ENCODE results near the gene NCBP3.
"Not testable (repeated sequence)": the region's sequence is repeated elsewhere in the genome, so short reads cannot be mapped to it uniquely, and the experiment has no call there.

Gene NCBP3

GRCh38 chr17:3847165-3847670, 1.2 kb upstream of the NCBP3 start:
- no peak for DNase-seq (ENCODE audit: low read depth)

DNA sequence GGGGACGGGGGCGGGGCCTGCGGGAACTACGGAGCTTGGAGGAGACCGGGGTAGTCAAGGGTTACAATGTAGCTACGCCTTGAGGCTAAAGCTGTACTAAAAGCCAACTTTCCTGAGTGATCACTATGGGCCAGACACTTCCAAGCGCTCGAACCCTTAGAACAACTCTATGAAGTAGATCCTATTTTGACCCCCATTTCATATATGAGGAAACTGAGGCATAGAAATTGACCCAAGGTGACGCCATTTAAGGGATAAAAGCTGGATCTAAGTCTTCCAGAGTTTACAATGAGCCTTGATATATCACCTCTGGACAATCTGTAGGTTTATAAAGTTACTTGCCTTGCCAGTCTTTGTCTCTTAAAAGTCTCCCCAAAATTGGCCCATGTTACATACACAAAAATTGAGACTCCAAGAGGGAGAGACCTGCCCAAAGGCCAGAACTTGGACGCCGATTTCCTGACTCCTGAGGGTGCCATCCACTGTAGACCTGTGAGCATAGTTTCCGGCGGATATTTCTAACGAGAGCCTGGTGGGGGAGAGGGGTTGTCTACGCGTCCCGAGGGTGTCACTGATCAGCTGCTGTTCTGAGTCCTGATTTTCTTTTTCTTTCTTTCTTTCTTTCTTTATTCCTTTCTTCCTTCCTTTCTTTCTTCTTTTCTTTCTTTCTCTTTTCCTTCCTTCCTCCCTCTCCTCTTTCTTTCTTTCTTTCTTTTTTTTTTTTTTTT, 555 bp upstream of the NCBP3 start:
- DNase-seq (ENCODE audit: low read depth): no peak

GRCh38 chr17:3845291-3845620, 790 bp downstream of the NCBP3 start:
- peak; percentile 7 for DNase-seq (ENCODE audit: low read depth)

DNA sequence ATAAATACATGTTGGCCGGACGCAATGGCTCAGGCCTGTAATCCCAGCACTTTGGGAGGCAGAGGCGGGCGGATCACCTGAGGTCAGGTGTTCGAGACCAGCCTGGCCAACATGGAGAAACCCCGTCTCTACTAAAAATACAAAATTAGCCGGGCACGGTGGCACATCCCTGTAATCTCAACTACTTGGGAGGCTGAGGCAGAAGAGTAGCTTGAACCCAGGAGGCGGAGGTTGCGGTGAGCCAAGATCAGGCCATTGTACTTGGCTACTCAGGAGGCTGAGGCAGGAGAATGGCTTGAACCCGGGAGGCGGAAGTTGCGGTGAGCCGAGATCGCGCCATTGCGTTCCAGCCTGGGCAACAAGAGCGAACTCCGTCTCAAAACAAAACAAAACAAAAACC, 1.5 kb downstream of the NCBP3 start:
- DNase-seq (ENCODE audit: low read depth): not testable (repeated sequence)

DNA sequence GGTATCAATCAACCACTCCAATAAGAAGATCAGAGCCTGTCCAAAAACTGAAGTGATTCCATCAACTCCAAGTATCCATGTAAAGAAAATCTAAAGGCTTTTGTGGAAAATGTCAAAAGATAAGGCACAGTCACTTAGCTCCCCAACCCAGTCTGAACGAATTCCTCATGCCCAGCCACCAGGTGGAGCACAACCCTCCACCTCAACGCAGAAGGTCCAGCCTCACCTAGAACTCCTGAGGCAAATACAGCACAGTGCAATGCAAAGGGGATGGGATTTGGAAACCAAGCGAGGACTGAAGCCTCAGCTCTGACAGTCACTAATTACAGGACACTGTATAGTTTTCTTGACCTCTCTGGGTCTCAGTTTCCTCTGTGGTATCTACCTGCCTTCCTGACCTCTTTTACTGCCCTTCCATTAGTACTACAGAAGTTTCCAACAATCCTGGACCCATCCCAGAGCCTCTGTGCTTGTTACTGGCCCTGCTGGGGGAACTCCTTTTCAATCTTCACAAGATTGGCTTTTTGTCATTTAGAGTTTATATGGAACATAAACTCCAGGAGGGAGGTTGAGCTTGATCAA, 2.0 kb downstream of the NCBP3 start:
- peak; percentile 22 for DNase-seq (ENCODE audit: low read depth)

GRCh38 chr17:3838206-3838605, 7.8 kb downstream of the NCBP3 start:
- DNase-seq (ENCODE audit: low read depth): no peak

- DNase-seq (ENCODE audit: low read depth): no peak
These were observed 9.5 kb downstream of the NCBP3 start for GRCh38 chr17:3836551-3836950.

DNA sequence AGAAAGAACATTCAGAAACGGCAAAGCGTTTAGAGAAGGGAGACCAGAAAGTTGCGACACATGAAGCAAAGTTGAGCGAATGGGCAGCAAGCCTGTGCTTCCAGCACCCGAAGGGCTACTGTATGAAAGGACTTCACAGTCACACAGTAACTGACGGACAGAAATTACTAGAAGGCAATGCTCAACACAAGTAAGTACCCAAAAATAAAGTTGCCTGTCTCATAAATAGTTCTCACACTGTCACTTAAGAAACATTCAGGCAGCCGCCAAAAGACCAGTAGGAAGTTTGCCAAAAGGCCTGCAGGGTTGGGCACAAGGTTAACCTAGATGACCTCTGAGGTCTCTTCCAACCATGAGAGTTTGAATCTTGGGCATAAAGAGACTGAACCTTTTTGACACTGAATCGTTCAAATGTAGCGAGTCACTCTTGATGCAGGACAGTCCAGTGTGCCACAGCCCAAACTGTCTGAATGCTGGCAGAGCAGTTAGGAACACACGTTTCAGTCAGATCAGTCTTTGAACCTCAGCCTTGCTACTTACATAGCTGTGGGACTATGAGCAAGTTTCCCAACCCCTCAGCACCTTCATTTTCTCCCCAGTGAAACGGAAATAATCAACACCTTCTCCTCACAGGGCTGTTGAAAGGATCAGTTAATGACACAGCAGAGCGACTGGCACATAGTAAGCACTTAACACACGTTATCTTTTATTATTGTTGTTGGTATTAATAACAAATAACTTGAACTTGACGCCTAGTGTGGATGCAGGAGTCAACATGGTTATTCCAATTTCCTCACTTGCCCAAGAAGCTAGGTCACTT, 10.4 kb downstream of the NCBP3 start:
- no peak for DNase-seq (ENCODE audit: low read depth)

DNA sequence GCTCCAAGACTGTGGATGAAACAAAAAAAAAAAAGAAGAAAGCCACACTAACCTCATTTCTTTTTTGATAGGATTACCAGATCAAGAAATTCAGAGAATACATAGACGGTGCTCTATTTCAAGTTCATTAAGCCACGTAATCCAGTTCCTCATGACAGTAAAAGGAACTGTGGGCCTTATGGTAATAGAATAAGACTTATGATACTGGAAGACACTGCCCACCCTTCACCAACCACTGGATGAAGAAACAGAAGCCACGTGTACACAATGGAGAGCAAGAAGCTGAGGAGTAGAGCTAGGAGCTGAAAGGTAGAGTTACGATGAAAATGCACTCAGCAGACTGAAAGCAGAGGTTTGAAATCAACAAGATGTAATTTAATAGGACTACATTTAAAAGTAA, 11.2 kb downstream of the NCBP3 start:
- DNase-seq (ENCODE audit: low read depth): no peak

- no peak for DNase-seq (ENCODE audit: low read depth)
These were observed 17.2 kb downstream of the NCBP3 start for GRCh38 chr17:3828852-3829232.

DNA sequence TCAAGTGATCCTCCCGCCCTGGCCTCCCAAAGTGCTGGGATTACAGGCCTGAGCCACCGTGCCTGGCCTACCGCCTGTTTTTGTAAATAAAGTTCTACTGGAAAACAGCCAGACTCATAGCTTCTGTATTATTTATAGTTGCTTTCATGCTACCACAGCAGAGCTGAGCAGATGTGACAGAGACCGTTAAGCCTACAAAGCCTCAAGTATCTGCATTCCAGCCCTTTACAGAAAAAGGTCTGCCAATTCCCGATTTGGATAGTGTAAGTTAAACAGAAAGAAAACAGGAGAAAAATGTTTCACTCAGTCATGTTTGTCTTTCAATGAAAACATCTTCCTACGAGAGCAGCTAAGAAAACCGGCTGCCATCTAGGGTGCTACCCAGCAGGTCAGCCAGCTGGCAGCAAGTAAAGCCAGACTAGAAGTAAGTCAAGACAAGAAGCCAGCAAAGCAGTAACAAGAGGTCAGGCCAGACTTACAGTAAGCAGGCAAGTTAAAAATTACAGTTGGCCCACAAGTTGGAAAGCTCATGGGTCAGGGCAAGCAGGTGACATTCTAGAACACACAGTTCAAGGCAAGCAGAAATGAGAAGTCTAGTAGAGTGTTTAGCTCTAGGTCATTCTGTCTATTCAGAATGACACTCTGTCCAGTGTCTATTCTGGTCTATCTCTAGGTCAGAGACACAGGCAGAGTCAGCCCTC, 17.7 kb downstream of the NCBP3 start:
- DNase-seq (ENCODE audit: low read depth): no peak

DNA sequence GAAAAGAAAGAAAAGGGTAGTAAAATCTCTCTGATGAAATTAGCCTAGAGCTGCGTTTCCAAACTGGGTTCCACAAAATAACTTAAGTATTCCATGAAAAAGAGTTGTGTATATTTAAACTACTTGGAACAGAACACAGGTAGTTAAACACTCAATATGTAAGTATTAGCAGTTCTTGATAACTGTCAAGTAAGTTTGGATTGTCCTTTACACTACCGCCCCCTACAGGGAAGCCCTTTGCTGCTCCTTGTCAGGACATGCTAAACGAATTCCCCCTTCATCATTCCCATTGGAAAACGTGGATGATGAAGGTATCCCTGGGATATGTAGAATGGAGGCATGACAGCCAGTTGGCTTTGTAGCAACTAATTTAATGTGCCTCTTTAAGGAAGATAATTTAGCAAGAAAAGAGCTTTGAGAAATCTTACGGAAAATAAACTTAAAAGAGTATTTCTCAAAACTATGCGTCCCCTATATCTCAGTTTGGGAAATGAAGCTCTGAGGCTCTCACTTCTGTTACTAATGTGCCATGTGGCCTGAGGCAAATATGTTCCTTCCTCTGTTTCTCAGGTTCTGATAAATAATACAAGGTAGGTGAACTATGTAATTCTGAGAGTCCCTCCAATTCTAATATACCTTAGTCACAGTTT, 18.8 kb downstream of the NCBP3 start:
- DNase-seq (ENCODE audit: low read depth): peak; percentile 62

DNA sequence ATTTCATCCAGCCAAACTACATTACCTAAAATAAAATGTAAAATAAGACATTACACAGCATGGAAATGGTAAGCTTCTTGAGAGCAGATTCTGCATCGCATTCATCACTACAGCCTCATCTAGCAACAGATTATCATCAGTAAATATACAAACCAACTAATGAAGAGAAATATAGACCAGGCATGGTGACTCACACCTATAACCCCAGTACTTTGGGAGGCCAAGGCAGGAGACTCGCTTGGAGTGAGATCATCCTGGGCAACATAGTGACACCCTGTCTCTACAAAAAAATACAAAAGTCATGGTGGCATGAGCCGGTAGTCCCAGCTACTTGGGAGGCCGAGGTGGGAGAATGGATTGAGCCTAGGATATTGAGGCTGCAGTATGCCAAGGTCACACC, 19.9 kb downstream of the NCBP3 start:
- DNase-seq (ENCODE audit: low read depth): no peak

- DNase-seq (ENCODE audit: low read depth): no peak
These were observed 24.9 kb downstream of the NCBP3 start for GRCh38 chr17:3821101-3821500.

- DNase-seq (ENCODE audit: low read depth): no peak
These were observed 27.3 kb downstream of the NCBP3 start for GRCh38 chr17:3818786-3819185.

- DNase-seq (ENCODE audit: low read depth): no peak
These were observed 28.0 kb downstream of the NCBP3 start for GRCh38 chr17:3817851-3818605.

DNA sequence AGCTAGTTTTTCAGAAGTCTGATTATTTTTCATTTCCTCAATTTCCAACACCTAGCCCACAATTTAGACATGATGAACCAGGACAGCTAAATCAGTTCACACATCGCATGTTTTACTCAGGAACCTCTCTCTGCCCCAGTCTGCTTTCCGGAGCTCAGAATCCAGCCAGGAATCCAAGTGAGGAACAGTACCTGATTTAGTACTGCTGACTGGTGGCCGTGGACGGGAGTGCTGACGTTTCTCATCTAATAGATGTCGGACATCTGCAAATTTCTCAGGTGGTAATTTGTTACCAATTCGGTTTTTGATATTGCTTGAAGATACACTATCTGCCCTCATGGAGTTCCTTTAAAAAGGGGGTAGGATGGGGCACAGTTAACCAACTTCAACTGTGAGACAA, 30.1 kb downstream of the NCBP3 start:
- DNase-seq (ENCODE audit: low read depth): no peak

DNA sequence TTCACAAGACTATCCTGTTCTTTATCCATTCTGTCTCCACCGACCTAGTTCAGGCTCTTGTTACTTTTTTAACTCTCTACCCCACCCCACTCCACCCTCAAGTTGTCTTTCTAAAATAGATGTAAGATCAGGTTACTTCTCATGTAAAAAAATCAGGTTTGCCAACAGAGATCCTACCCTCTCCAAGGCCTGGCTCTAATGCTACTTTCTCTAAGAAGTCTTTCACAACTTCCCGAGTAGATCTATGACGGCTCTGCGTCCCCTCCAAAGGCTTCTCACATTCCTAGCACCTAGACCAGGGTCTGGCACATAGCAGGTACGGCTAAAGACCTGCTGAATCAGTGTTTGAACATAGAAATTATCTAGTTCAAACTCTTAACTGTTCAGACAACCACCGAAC, 30.9 kb downstream of the NCBP3 start:
- DNase-seq (ENCODE audit: low read depth): no peak

DNA sequence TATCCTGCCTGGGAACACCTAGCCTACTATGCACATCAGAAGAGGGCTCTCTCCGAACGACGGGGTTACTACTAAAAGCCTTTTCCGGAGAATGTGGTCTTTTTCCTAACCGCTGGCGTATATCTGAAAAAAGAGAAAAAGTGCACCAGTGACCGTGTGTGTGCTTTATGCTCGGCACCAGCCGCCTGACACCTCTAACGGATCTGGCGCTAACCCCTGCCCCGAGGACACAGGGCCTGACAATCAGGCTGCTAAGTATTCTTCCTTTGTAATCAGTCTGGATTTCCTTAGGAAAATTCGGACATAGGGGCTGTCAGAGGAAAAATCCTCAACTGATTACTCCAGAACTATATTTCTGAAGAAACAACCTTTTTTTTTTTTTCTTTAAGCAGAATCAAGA, 31.7 kb downstream of the NCBP3 start:
- no peak for DNase-seq (ENCODE audit: low read depth)

DNA sequence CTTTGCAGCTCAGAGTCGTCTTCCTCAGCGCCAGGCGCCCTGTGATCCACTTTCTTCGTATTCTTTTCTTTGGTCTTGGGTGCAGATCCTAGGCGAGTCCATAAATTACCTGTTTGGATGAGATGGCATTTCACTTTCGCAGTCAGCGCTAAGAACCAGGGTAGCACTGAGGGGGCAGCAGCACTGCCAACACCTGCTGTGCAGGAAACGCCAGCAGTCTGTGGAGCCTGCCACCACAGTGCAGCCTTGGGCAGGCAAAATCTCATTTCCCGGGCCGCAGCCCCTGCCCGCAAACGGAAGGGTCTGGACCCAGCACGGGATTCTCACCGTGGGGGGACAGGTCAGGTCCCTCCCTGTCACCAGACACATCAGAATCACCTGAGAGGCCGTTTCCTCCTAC, 32.9 kb downstream of the NCBP3 start:
- DNase-seq (ENCODE audit: low read depth): no peak

DNA sequence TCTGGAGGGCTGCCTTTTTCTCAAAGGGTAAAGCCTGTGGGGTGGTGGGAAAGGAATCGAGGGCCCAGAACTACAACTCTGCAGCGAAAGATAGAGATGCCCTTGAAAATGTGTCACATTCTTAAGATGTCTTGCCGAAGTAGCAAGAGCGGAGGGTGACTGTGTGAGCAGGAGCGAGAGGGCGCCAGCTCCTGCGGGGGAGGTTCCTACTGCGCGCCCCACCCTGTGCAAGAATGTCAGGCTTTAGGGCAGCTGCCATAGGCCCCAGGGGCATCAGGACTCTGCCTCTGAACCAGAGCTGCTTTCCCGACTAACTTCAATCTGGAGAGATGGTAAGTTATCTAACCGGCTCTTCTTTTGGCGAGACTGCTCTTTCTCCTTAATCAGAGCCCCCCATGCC, 33.3 kb downstream of the NCBP3 start:
- DNase-seq (ENCODE audit: low read depth): no peak
